OCI-M2 (cell line): Measurements from ENCODE around the gene VCAM1.
"Not testable (repeated sequence)": the region's sequence is repeated elsewhere in the genome, so short reads cannot be mapped to it uniquely, and the experiment has no call there.

Source experiments
- DNase-seq: peaks from one replicate; lab custom pipeline; 2025; ENCODE audit not compliant: unreplicated experiment; lab: John Stamatoyannopoulos, UW

The VCAM1 gene

GRCh38 chr1:100775483-100775882, 55.9 kb downstream of the VCAM1 start:
- no peak for DNase-seq

- no peak for DNase-seq
Observed at GRCh38 chr1:100778748-100779147, 59.2 kb downstream of the VCAM1 start.

GRCh38 chr1:100780814-100781213, 61.3 kb downstream of the VCAM1 start:
- no peak for DNase-seq

GRCh38 chr1:100781728-100782127, 62.2 kb downstream of the VCAM1 start:
- DNase-seq: not testable (repeated sequence)

- no peak for DNase-seq
Observed at GRCh38 chr1:100782473-100783039, 63.0 kb downstream of the VCAM1 start.

GRCh38 chr1:100785470-100786052, 66.0 kb downstream of the VCAM1 start:
- DNase-seq: peak; percentile 82

- DNase-seq: peak; percentile 42
Observed at GRCh38 chr1:100786870-100787269, 67.3 kb downstream of the VCAM1 start.
